IPS DF 4.7 (cell line): ENCODE measurements around the gene PTPRA.

Experiments used
- DNase-seq: peaks from one replicate; pipeline ENCODE4 v3.0.0-alpha.2; 2013; ENCODE audit warnings: low spot score; ENCODE audit errors: extremely low read depth

Gene PTPRA

GRCh38 chr20:2849529-2849928, 23.8 kb upstream of the PTPRA start:
- DNase-seq = no peak

- no peak for DNase-seq
These were observed 22.2 kb upstream of the PTPRA start for GRCh38 chr20:2851086-2851485.

GRCh38 chr20:2858591-2858990, 14.7 kb upstream of the PTPRA start:
- no peak for DNase-seq

GRCh38 chr20:2859330-2860121, 13.8 kb upstream of the PTPRA start:
- no peak for DNase-seq

- DNase-seq = no peak
These were observed 8.7 kb upstream of the PTPRA start for GRCh38 chr20:2864626-2865025.

- DNase-seq = no peak
These were observed 8.2 kb upstream of the PTPRA start for GRCh38 chr20:2865101-2865500.

- no peak for DNase-seq
These were observed 7.7 kb upstream of the PTPRA start for GRCh38 chr20:2865630-2866029.

GRCh38 chr20:2866236-2866635, 7.0 kb upstream of the PTPRA start:
- no peak for DNase-seq

GRCh38 chr20:2867081-2867864, 6.0 kb upstream of the PTPRA start:
- no peak for DNase-seq

GRCh38 chr20:2869381-2869780, 3.9 kb upstream of the PTPRA start:
- no peak for DNase-seq

- no peak for DNase-seq
These were observed 2.2 kb upstream of the PTPRA start for GRCh38 chr20:2871111-2871465.

- no peak for DNase-seq
These were observed 1.4 kb upstream of the PTPRA start for GRCh38 chr20:2871661-2872458.

- no peak for DNase-seq
These were observed 747 bp upstream of the PTPRA start for GRCh38 chr20:2872459-2873009.

GRCh38 chr20:2873747-2874041, 413 bp downstream of the PTPRA start:
- no peak for DNase-seq

- no peak for DNase-seq
These were observed 1.2 kb downstream of the PTPRA start for GRCh38 chr20:2874456-2874855.

- no peak for DNase-seq
These were observed 2.5 kb downstream of the PTPRA start for GRCh38 chr20:2875690-2876203.

GRCh38 chr20:2878515-2878914, 5.2 kb downstream of the PTPRA start:
- no peak for DNase-seq

- no peak for DNase-seq
These were observed 5.9 kb downstream of the PTPRA start for GRCh38 chr20:2879146-2879545.

- no peak for DNase-seq
These were observed 7.4 kb downstream of the PTPRA start for GRCh38 chr20:2880650-2881049.

GRCh38 chr20:2883726-2884637, 10.7 kb downstream of the PTPRA start:
- no peak for DNase-seq

- no peak for DNase-seq
These were observed 14.4 kb downstream of the PTPRA start for GRCh38 chr20:2887715-2888114.
